Measurements from ENCODE around the gene CD84. TPM values are rescaled to one million over a fixed set of nuclear protein-coding genes. Genes with fewer than 3 reads are reported as not detected.
"Not testable (repeated sequence)": the region's sequence is repeated elsewhere in the genome, so short reads cannot be mapped to it uniquely, and the experiment has no call there.

Gene CD84
- polyA plus RNA-seq, 1 of the 3 experiments (the other 2 are of a cell fraction): not detected

DNA sequence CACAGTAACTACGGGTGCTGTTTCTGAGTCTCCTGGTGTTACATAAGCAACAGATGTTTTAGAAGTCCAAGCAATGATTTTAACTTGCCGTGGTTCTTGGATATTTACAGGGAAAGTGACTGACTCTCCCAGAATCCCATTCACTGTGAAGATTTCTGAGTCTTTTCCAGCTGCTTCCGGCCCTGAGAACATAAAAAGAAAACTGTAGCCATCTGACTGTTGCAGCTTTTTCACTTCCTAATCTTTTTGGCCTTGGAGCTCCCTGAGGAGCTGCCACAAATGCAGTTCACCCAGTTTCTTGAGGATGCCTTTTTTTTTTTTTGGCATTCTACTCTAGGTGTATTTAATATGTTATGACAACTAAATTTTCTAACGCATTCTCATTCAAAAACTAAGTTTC, 13.7 kb downstream of the CD84 start:
- ChIA-PET POLR2A (no interaction called here), CTCF (no interaction called here)
- Histone ChIP-seq H3K9ac (no peak overlapping the region), H3K4me3 (ENCODE audit: low read depth in 2 of 2, low read length in 1 of 2) (0 out of 4 replicates have a peak overlapping the region, but pooled peaks of 1 of the 2 experiments have one; percentile 10), H2AFZ (ENCODE audit: low read depth) (peak overlapping the region; percentile 41; the same call in 1 of the 2 replicates), H3K9me2 (no peaks in the 10 kb centered on the region), H3K36me3 (replicated peaks in 1 of 2; ENCODE audit: control insufficient read depth in 1 of 2, insufficient read depth in 2 of 2, low read length in 1 of 2) (no peaks in the 10 kb centered on the region), H4K20me1 (ENCODE audit: insufficient read depth) (no peaks in the 10 kb centered on the region), H3K27ac (ENCODE audit: low read depth in 2 of 2, low read length in 1 of 2) (no peak overlapping the region), H3K4me1 (ENCODE audit: control insufficient read depth in 1 of 2, insufficient read depth in 2 of 2, low read depth in 1 of 2, low read length in 1 of 2) (no peaks in the 10 kb centered on the region), H3F3A (replicated peaks; ENCODE audit: insufficient read depth) (no peaks in the 10 kb centered on the region), H3K4me2 (peak overlapping the region; percentile 24; the same call in 1 of the 2 replicates), H3K9me3 (no peaks in the 10 kb centered on the region), H3K79me2 (ENCODE audit: insufficient read depth) (no peaks in the 10 kb centered on the region), H3K27me3 (ENCODE audit: insufficient read depth) (no peaks in the 10 kb centered on the region; the same call in 1 of the 2 replicates)
- WGBS (ENCODE audit: low lambda C conversion rate): 6% methylated on average over 4 of the region's 4 CpGs
- TF ChIP-seq FOXM1 (IDR thresholded peaks at IDR 0.05; ENCODE audit: low read depth): no peak
- no peak for TF ChIP-seq TCF12 (IDR thresholded peaks at IDR 0.05)
- TF ChIP-seq EP300 (IDR thresholded peaks at IDR 0.05; ENCODE audit: borderline replicate concordance in 1 of 2, low read depth in 1 of 2, low read length in 1 of 2): no peak
- TF ChIP-seq TEAD4 (IDR thresholded peaks at IDR 0.05; ENCODE audit: borderline replicate concordance, insufficient read depth): no peak
- TF ChIP-seq, protein P1, sequence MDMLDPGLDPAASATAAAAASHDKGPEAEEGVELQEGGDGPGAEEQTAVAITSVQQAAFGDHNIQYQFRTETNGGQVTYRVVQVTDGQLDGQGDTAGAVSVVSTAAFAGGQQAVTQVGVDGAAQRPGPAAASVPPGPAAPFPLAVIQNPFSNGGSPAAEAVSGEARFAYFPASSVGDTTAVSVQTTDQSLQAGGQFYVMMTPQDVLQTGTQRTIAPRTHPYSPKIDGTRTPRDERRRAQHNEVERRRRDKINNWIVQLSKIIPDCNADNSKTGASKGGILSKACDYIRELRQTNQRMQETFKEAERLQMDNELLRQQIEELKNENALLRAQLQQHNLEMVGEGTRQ (IDR thresholded peaks at IDR 0.05; ENCODE audit: borderline replicate concordance, low read depth, low read length): no peak
- no peak for DNase-seq

DNA sequence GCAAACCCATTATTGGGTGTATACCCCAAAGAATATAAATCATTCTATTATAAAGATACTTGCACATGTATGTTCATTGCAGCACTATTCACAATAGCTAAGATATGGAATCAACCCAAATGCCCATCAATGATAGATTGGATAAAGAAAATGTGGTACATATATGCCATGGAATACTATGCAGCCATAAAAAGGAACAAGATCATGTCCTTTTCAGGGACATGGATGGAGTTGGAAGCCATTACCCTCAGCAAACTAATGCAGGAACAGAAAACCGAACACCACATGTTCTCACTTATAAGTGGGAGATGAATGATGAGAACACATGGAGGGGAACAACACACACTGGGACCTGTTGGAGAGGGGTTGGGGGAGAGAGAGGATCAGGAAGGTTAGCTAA, 16.1 kb downstream of the CD84 start:
- H3K27ac ChIP-seq (ENCODE audit: low read depth in 2 of 2, low read length in 1 of 2); H3F3A ChIP-seq (replicated peaks; ENCODE audit: insufficient read depth); DNase-seq; H3K79me2 ChIP-seq (ENCODE audit: insufficient read depth); H3K4me2 ChIP-seq; H2AFZ ChIP-seq (ENCODE audit: low read depth); H3K9ac ChIP-seq; H3K9me2 ChIP-seq; H3K4me3 ChIP-seq (ENCODE audit: low read depth in 2 of 2, low read length in 1 of 2); CTCF ChIA-PET; H3K36me3 ChIP-seq (replicated peaks in 1 of 2; ENCODE audit: control insufficient read depth in 1 of 2, insufficient read depth in 2 of 2, low read length in 1 of 2); H3K9me3 ChIP-seq; POLR2A ChIA-PET; H4K20me1 ChIP-seq (ENCODE audit: insufficient read depth); H3K4me1 ChIP-seq (ENCODE audit: control insufficient read depth in 1 of 2, insufficient read depth in 2 of 2, low read depth in 1 of 2, low read length in 1 of 2); H3K27me3 ChIP-seq (ENCODE audit: insufficient read depth): not testable (repeated sequence)
- WGBS (ENCODE audit: low lambda C conversion rate): 0% methylated on average over 1 of the region's 1 CpG

DNA sequence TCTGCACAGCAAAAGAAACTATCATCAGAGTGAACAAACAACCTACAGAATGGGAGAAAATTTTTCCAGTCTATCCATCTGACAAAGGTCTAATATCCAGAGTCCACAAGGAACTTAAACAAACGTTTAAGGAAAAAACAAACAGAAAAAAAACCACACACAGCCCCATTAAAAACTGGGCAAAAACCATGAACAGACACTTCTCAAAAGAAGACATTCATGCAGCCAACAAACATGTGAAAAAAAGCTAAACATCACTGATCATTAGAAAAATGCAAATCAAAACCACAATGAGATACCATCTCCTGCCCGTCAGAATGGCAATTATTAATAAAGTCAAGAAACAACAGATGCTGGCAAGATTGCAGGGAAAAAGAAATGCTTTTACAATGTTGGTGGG, 16.6 kb downstream of the CD84 start:
- H3K4me2 ChIP-seq; H3K9me2 ChIP-seq; H3K9ac ChIP-seq; H3K9me3 ChIP-seq; H3K36me3 ChIP-seq (replicated peaks in 1 of 2; ENCODE audit: control insufficient read depth in 1 of 2, insufficient read depth in 2 of 2, low read length in 1 of 2); H3K4me3 ChIP-seq (ENCODE audit: low read depth in 2 of 2, low read length in 1 of 2); H3K27ac ChIP-seq (ENCODE audit: low read depth in 2 of 2, low read length in 1 of 2); H4K20me1 ChIP-seq (ENCODE audit: insufficient read depth); H3K79me2 ChIP-seq (ENCODE audit: insufficient read depth); POLR2A ChIA-PET; CTCF ChIA-PET; H2AFZ ChIP-seq (ENCODE audit: low read depth); H3F3A ChIP-seq (replicated peaks; ENCODE audit: insufficient read depth); H3K27me3 ChIP-seq (ENCODE audit: insufficient read depth); H3K4me1 ChIP-seq (ENCODE audit: control insufficient read depth in 1 of 2, insufficient read depth in 2 of 2, low read depth in 1 of 2, low read length in 1 of 2); DNase-seq: not testable (repeated sequence)
- WGBS (ENCODE audit: low lambda C conversion rate): 1% methylated on average over 2 of the region's 2 CpGs

DNA sequence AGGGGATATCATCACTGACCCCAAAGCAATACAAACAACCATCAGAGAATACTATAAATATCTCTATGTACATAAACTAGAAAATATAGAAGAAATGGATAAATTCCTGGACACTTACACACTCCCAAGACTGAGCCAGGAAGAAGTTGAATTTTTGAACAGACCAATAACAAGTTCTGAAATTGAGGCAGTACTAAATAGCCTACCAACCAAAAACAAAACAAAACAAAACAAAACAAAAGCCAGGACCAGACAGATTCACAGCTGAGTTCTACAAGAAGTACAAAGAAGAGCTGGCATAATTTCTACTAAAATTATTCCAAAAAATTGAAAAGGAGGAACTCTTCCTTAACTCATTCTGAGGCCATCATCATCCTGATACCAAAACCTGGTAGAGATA, 18.5 kb downstream of the CD84 start:
- Histone ChIP-seq H3K27me3 (ENCODE audit: insufficient read depth) (no peaks in the 10 kb centered on the region), H4K20me1 (ENCODE audit: insufficient read depth) (no peaks in the 10 kb centered on the region), H3K4me3 (ENCODE audit: low read depth in 2 of 2, low read length in 1 of 2) (no peak overlapping the region), H3F3A (replicated peaks; ENCODE audit: insufficient read depth) (no peaks in the 10 kb centered on the region), H3K9me3 (no peaks in the 10 kb centered on the region), H2AFZ (ENCODE audit: low read depth) (no peak overlapping the region), H3K4me1 (ENCODE audit: control insufficient read depth in 1 of 2, insufficient read depth in 2 of 2, low read depth in 1 of 2, low read length in 1 of 2) (no peaks in the 10 kb centered on the region), H3K9ac (no peak overlapping the region), H3K9me2 (no peaks in the 10 kb centered on the region), H3K27ac (ENCODE audit: low read depth in 2 of 2, low read length in 1 of 2) (no peak overlapping the region), H3K4me2 (no peak overlapping the region), H3K36me3 (replicated peaks in 1 of 2; ENCODE audit: control insufficient read depth in 1 of 2, insufficient read depth in 2 of 2, low read length in 1 of 2) (no peaks in the 10 kb centered on the region), H3K79me2 (ENCODE audit: insufficient read depth) (no peaks in the 10 kb centered on the region)
- no peak for DNase-seq
- CTCF ChIA-PET: interaction anchor here (0.8 kb wide), 1 partner anchor 46 kb away, joined by 3 read pairs; no protein-coding TSS in a partner anchor
- TF ChIP-seq JUND (IDR thresholded peaks at IDR 0.05) (no peak), CHD2 (IDR thresholded peaks at IDR 0.05; ENCODE audit: low read length, partially characterized antibody) (no peak), TEAD4 (IDR thresholded peaks at IDR 0.05; ENCODE audit: borderline replicate concordance, insufficient read depth) (no peak)
- POLR2A ChIA-PET: no interaction called here
